Dermis blood vessel endothelial cell (primary cell): ENCODE results near the gene DPP4. TPM values are rescaled to one million over a fixed set of nuclear protein-coding genes. Genes with fewer than 3 reads are reported as not detected.
"Not testable (repeated sequence)": the region's sequence is repeated elsewhere in the genome, so short reads cannot be mapped to it uniquely, and the experiment has no call there.

Source experiments
- DNase-seq: peaks from one replicate; pipeline ENCODE4 v3.0.0; 2010
- total RNA-seq: library from RNA; depleted of rRNA; stranded (reverse); fragments of >200 nt; gene quantifications from 2 replicates; pipeline ENCODE4 v1.2.3, GENCODE V29; 2014

The DPP4 gene
- total RNA-seq, 1 donor from 2014 or later: 84.1 TPM

GRCh38 chr2:161987311-161987710 is 86.7 kb downstream of the DPP4 start:
- no peak for DNase-seq

- DNase-seq: no peak
These were observed 90.1 kb downstream of the DPP4 start for GRCh38 chr2:161983866-161984265.

GRCh38 chr2:161983331-161983651 is 90.7 kb downstream of the DPP4 start:
- no peak for DNase-seq

GRCh38 chr2:161982548-161983330 is 91.3 kb downstream of the DPP4 start:
- no peak for DNase-seq

- DNase-seq: no peak
These were observed 92.2 kb downstream of the DPP4 start for GRCh38 chr2:161981679-161982250.

- DNase-seq: no peak
These were observed 93.0 kb downstream of the DPP4 start for GRCh38 chr2:161980976-161981375.

- DNase-seq: no peak
These were observed 94.5 kb downstream of the DPP4 start for GRCh38 chr2:161979490-161979889.

- DNase-seq: not testable (repeated sequence)
These were observed 96.1 kb downstream of the DPP4 start for GRCh38 chr2:161977926-161978325.

GRCh38 chr2:161976917-161977316 is 97.1 kb downstream of the DPP4 start:
- no peak for DNase-seq

GRCh38 chr2:161976295-161976694 is 97.7 kb downstream of the DPP4 start:
- DNase-seq: no peak

- DNase-seq: no peak
These were observed 98.2 kb downstream of the DPP4 start for GRCh38 chr2:161975813-161976160.

- DNase-seq: no peak
These were observed 98.8 kb downstream of the DPP4 start for GRCh38 chr2:161975062-161975812.

- DNase-seq: no peak
These were observed 99.6 kb downstream of the DPP4 start for GRCh38 chr2:161974461-161974860.

- DNase-seq: peak; percentile 32
These were observed 101.1 kb downstream of the DPP4 start for GRCh38 chr2:161972866-161973265.

- no peak for DNase-seq
These were observed 101.8 kb downstream of the DPP4 start for GRCh38 chr2:161972232-161972631.

GRCh38 chr2:161971551-161971950 is 102.5 kb downstream of the DPP4 start:
- no peak for DNase-seq

GRCh38 chr2:161969159-161969558 is 104.9 kb downstream of the DPP4 start:
- no peak for DNase-seq

GRCh38 chr2:161965994-161966393 is 108.0 kb downstream of the DPP4 start:
- DNase-seq: no peak

GRCh38 chr2:161964160-161964559 is 109.9 kb downstream of the DPP4 start:
- no peak for DNase-seq

- DNase-seq: no peak
These were observed 111.9 kb downstream of the DPP4 start for GRCh38 chr2:161962160-161962559.

- DNase-seq: no peak
These were observed 113.0 kb downstream of the DPP4 start for GRCh38 chr2:161961061-161961460.

- DNase-seq: no peak
These were observed 117.3 kb downstream of the DPP4 start for GRCh38 chr2:161956738-161957137.

GRCh38 chr2:161955211-161955610 is 118.8 kb downstream of the DPP4 start:
- DNase-seq: no peak

- DNase-seq: peak; percentile 7
These were observed 119.9 kb downstream of the DPP4 start for GRCh38 chr2:161954103-161954502.
